Airway epithelial cell (primary cell): ENCODE measurements around the gene MYADM. TPM values are rescaled to one million over a fixed set of nuclear protein-coding genes. Genes with fewer than 3 reads are reported as not detected.

Experiments used
- total RNA-seq: library from RNA; depleted of rRNA; stranded (reverse); fragments of >200 nt; gene quantifications from 2 replicates; pipeline ENCODE4 v1.2.3, GENCODE V29; 2015

Gene MYADM
- 18.0 and 24.8 TPM in 2 replicates for total RNA-seq

GRCh38 chr19:53867225-53868090 lies at the start of gene MYADM:
TSS of gene MYADM (plus strand) at chr19:53867883. CDS start at chr19:53873530, 5,647 bp downstream.

GRCh38 chr19:53824134-53824611 lies 43.5 kb upstream of the MYADM start, which contains the start of gene NLRP12:
TSS of gene NLRP12 (minus strand) at chr19:53824314. CDS start at chr19:53824174, 140 bp downstream.

GRCh38 chr19:53881482-53882390 lies 14.1 kb downstream of the MYADM start, which contains the start of gene PRKCG:
TSS of gene PRKCG (plus strand) at chr19:53882197. CDS start at chr19:53882495, 298 bp downstream.

GRCh38 chr19:53908935-53909415 lies 41.3 kb downstream of the MYADM start, which contains the start of gene CACNG7:
TSS of gene CACNG7 (plus strand) at chr19:53909278. CDS start at chr19:53912832, 3,554 bp downstream.

Other genes starting within 250 kb of the MYADM start
- gene DPRX, start 235.9 kb upstream of the MYADM start, total RNA-seq: not detected in 2 replicates
- not detected in 2 replicates for gene NLRP12, start 43.6 kb upstream of the MYADM start, total RNA-seq
- gene PRKCG, start 14.3 kb downstream of the MYADM start, total RNA-seq: not detected in 2 replicates
- gene CACNG7, start 41.4 kb downstream of the MYADM start, total RNA-seq: not detected in 2 replicates
- gene CACNG8, start 95.1 kb downstream of the MYADM start, total RNA-seq: 0.14 TPM in 1 of 2 replicates, not detected in the other
- not detected in 2 replicates for gene CACNG6, start 123.8 kb downstream of the MYADM start, total RNA-seq
- not detected in 2 replicates for gene VSTM1, start 196.0 kb downstream of the MYADM start, total RNA-seq
- not detected in 2 replicates for gene TARM1, start 213.5 kb downstream of the MYADM start, total RNA-seq
- gene OSCAR, start 232.9 kb downstream of the MYADM start, total RNA-seq: 0.19 and 0.21 TPM in 2 replicates
- gene NDUFA3, start 235.0 kb downstream of the MYADM start, total RNA-seq: 26.7 and 43.4 TPM in 2 replicates
- gene TFPT, start 247.8 kb downstream of the MYADM start, total RNA-seq: 13.3 and 14.4 TPM in 2 replicates
- 61.1 and 69.6 TPM in 2 replicates for gene PRPF31, start 247.9 kb downstream of the MYADM start, total RNA-seq